Subcutaneous abdominal adipose tissue (tissue), 5 donors: ENCODE data around the gene PRDM13.
A peak's percentile ranks its signal among the peaks of the same experiment; 100 is the strongest.
"Not testable (repeated sequence)": the region's sequence is repeated elsewhere in the genome, so short reads cannot be mapped to it uniquely, and the experiment has no call there.

Source experiments
- H3K27ac ChIP-seq: one replicate; pipeline ENCODE4 v1.7.0; 2013; ENCODE audit warnings: low read depth, mild to moderate bottlenecking, inconsistent platforms, low read length, moderate library complexity
- H3K27me3 ChIP-seq, 5 donors: one replicate each; pipeline ENCODE4 v1.7.0; 2013; ENCODE audit warnings: low read length in 5 of 5, inconsistent platforms in 1 of 5; ENCODE audit not compliant: control insufficient read depth in 5 of 5, insufficient read depth in 4 of 5
- H3K36me3 ChIP-seq, 5 donors: one replicate each; pipeline ENCODE4 v1.7.0; 2013; ENCODE audit warnings: low read length in 5 of 5; ENCODE audit not compliant: control insufficient read depth in 5 of 5, insufficient read depth in 5 of 5
- H3K4me1 ChIP-seq, 5 donors: one replicate each; pipeline ENCODE4 v1.7.0; 2013; ENCODE audit warnings: low read length in 5 of 5, mild to moderate bottlenecking in 3 of 5, moderate library complexity in 1 of 5; ENCODE audit not compliant: control insufficient read depth in 5 of 5, insufficient read depth in 5 of 5
- H3K4me3 ChIP-seq, 5 donors: one replicate each; pipeline ENCODE4 v1.7.0; 2013; ENCODE audit warnings: low read length in 5 of 5, low read depth in 1 of 5
- H3K9ac ChIP-seq, 5 donors: one replicate each; pipeline ENCODE4 v1.7.0; 2013; ENCODE audit warnings: low read length in 5 of 5, mild to moderate bottlenecking in 4 of 5, moderate library complexity in 3 of 5
- H3K9me3 ChIP-seq, 5 donors: one replicate each; pipeline ENCODE4 v1.7.0; 2013; ENCODE audit warnings: low read length in 5 of 5; ENCODE audit not compliant: control insufficient read depth in 5 of 5
- donor health status: healthy.
- donor health status: healthy.
- donor health status: healthy.
- donor health status: healthy.
- donor health status: healthy.

The PRDM13 gene

GRCh38 chr6:99611148-99611547, 4.5 kb downstream of the PRDM13 start:
- Histone ChIP-seq H3K4me1 (peaks cover 0 to 37% (median 29%) of the 10 kb centered on the region in 5 donors), H3K9me3 (peaks cover 0 to 2% (median 0%) of the 10 kb centered on the region in 5 donors), H3K27ac (no peak overlapping the region), H3K36me3 (no peaks in the 10 kb centered on the region), H3K4me3 (no peak overlapping the region), H3K27me3 (peaks cover 67 to 90% (median 78%) of the 10 kb centered on the region in 5 donors), H3K9ac (no peak overlapping the region)

GRCh38 chr6:99612551-99613408, 6.1 kb downstream of the PRDM13 start:
- peak overlapping the region in 4 of 5 donors; percentile 20 to 67 (median 58) for H3K4me3 ChIP-seq
- H3K9ac ChIP-seq, result no peak overlapping the region
- H3K27ac ChIP-seq, result no peak overlapping the region
- peaks cover 0 to 24% (median 24%) of the 10 kb centered on the region in 5 donors for H3K4me1 ChIP-seq
- peaks cover 0 to 2% (median 0%) of the 10 kb centered on the region in 5 donors for H3K9me3 ChIP-seq
- no peaks in the 10 kb centered on the region for H3K36me3 ChIP-seq
- peaks cover 63 to 90% (median 77%) of the 10 kb centered on the region in 5 donors for H3K27me3 ChIP-seq

DNA sequence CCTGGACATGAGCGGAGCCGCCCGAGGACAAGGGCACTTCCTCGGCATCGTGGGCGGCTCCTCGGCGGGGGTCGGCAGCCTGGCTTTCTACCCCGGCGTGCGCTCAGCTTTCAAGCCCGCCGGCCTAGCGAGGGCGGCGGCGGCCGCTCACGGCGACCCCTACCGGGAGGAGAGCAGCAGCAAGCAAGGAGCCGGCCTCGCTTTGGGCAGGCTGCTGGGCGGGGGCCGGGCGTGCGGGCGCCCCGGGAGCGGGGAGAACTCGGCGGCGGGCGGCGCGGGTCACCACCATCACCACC, 6.7 kb downstream of the PRDM13 start:
- Histone ChIP-seq H3K36me3 (no peaks in the 10 kb centered on the region), H3K4me1 (peaks cover 0 to 24% (median 22%) of the 10 kb centered on the region in 5 donors), H3K9ac (no peak overlapping the region), H3K27ac (no peak overlapping the region), H3K4me3 (peak overlapping the region in 4 of 5 donors; percentile 20 to 67 (median 58)), H3K9me3 (peaks cover 0 to 2% (median 0%) of the 10 kb centered on the region in 5 donors), H3K27me3 (peaks cover 61 to 90% (median 77%) of the 10 kb centered on the region in 5 donors)

GRCh38 chr6:99613705-99614429, 7.2 kb downstream of the PRDM13 start:
- no peaks in the 10 kb centered on the region for H3K36me3 ChIP-seq
- peaks cover 0 to 26% (median 23%) of the 10 kb centered on the region in 5 donors for H3K4me1 ChIP-seq
- no peak overlapping the region for H3K9ac ChIP-seq
- peaks cover 0 to 2% (median 0%) of the 10 kb centered on the region in 5 donors for H3K9me3 ChIP-seq
- peaks cover 61 to 90% (median 77%) of the 10 kb centered on the region in 5 donors for H3K27me3 ChIP-seq
- peak overlapping the region in 4 of 5 donors; percentile 52 to 67 (median 58) for H3K4me3 ChIP-seq
- H3K27ac ChIP-seq, result no peak overlapping the region

GRCh38 chr6:99614430-99615186, 8.0 kb downstream of the PRDM13 start:
- Histone ChIP-seq H3K4me1 (peaks cover 0 to 29% (median 26%) of the 10 kb centered on the region in 5 donors), H3K36me3 (no peaks in the 10 kb centered on the region), H3K27ac (no peak overlapping the region), H3K9ac (no peak overlapping the region), H3K4me3 (peak overlapping the region in 4 of 5 donors; percentile 52 to 67 (median 58)), H3K9me3 (peaks cover 0 to 2% (median 0%) of the 10 kb centered on the region in 5 donors), H3K27me3 (peaks cover 60 to 89% (median 80%) of the 10 kb centered on the region in 5 donors)

GRCh38 chr6:99617131-99617530, 10.5 kb downstream of the PRDM13 start:
- Histone ChIP-seq H3K27me3 (peaks cover 57 to 92% (median 75%) of the 10 kb centered on the region in 5 donors), H3K4me3 (no peak overlapping the region), H3K4me1 (peaks cover 0 to 29% (median 26%) of the 10 kb centered on the region in 5 donors), H3K9me3 (peaks cover 0 to 2% (median 0%) of the 10 kb centered on the region in 5 donors), H3K27ac (no peak overlapping the region), H3K9ac (no peak overlapping the region), H3K36me3 (no peaks in the 10 kb centered on the region)

DNA sequence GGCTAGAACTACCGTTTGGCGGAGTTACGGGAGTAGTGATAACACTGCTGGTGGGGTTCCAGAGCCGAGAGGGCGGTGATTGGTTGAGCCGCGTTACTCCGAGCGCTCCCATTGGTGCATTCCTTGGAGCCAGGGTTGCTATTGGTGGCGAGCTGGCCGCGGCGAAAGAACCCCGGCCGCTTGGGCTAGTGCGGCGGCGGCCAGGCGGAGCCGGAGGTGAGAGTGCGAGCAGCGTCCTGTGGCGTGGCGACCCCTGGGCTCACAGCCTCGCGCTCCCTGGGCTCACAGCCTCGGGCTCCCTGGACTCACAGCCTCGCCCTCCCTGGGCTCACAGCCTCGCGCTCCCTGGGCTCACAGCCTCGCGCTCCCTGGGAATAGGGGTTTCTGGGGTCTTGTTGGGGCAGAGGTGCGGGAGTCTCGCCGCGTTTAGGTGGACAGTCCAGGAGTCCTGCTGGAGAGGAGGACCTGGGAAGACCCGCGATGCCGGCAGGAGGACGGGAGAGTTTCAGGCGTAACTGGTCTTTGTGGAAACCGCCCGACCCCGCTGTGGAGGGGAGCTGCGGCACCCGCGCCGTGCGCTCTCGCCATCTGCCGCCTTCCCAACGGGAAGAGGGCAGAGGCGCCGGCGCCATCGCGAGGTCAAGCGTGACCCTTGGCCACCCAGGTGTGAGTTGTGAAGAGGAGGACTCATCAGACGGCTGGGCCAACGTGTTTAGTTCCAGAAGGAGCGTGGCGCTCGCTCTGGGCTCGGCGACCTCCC, 12.2 kb downstream of the PRDM13 start:
- Histone ChIP-seq H3K9ac (no peak overlapping the region), H3K36me3 (no peaks in the 10 kb centered on the region), H3K9me3 (peaks cover 0 to 2% (median 0%) of the 10 kb centered on the region in 5 donors), H3K27me3 (peaks cover 48 to 85% (median 65%) of the 10 kb centered on the region in 5 donors), H3K27ac (no peak overlapping the region), H3K4me3 (peak overlapping the region in 1 of 5 donors; percentile 10), H3K4me1 (peaks cover 0 to 18% (median 14%) of the 10 kb centered on the region in 5 donors)

- Histone ChIP-seq H3K4me3 (peak overlapping the region in 1 of 5 donors; percentile 10), H3K36me3 (no peaks in the 10 kb centered on the region), H3K4me1 (peaks cover 0 to 13% (median 9%) of the 10 kb centered on the region in 5 donors), H3K9me3 (peaks cover 0 to 2% (median 0%) of the 10 kb centered on the region in 5 donors), H3K27me3 (peaks cover 43 to 83% (median 61%) of the 10 kb centered on the region in 5 donors), H3K9ac (no peak overlapping the region), H3K27ac (no peak overlapping the region)
These were observed 12.8 kb downstream of the PRDM13 start for GRCh38 chr6:99619409-99619762.

DNA sequence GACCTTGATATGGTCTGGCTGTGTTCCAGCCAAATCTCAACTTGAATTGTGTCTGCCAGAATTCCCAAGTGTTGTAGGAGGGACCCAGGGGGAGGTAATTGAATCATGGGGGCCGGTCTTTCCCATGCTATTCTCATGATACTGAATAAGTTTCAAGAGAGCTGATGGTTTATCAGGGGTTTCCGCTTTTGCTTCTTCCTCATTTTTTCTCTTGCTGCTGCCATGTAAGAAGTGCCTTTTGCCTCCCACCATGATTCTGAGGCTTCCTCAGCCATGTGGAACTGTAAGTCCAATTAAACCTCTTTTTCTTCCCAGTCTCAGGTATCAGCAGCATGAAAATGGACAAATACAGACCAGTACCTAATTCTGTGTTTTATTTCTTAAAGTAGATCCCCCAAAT, 15.4 kb downstream of the PRDM13 start:
- H3K4me3 ChIP-seq, H3K9me3 ChIP-seq, H3K27ac ChIP-seq, H3K36me3 ChIP-seq, H3K9ac ChIP-seq, H3K4me1 ChIP-seq: not testable (repeated sequence)
- peaks cover 27 to 60% (median 41%) of the 10 kb centered on the region in 5 donors for H3K27me3 ChIP-seq
